Activated T-cell treated with anti-CD3 and anti-CD28 coated beads, Interleukin-2, amount 50 U/mL, for 24 hours (primary cell): ENCODE results near the gene TEK.

Source experiments
- DNase-seq: peaks from one replicate; pipeline ENCODE4 v3.0.0-alpha.2; 2020
- H3K27ac Mint-ChIP-seq: 2 replicates; pipeline ENCODE4 v1.8.0; 2020; ENCODE audit warnings: mild to moderate bottlenecking, mixed read lengths
- H3K27me3 Mint-ChIP-seq: 2 replicates; pipeline ENCODE4 v1.8.0; 2020; ENCODE audit warnings: mixed read lengths
- H3K36me3 Mint-ChIP-seq: 2 replicates; pipeline ENCODE4 v1.8.0; 2020; ENCODE audit warnings: low read depth, mixed read lengths
- H3K4me1 Mint-ChIP-seq: 2 replicates; pipeline ENCODE4 v1.8.0; 2020; ENCODE audit warnings: low read depth, mixed read lengths
- H3K4me3 Mint-ChIP-seq: 2 replicates; pipeline ENCODE4 v1.8.0; 2020; ENCODE audit warnings: mild to moderate bottlenecking, moderate library complexity, mixed read lengths
- H3K9me3 Mint-ChIP-seq: 2 replicates; pipeline ENCODE4 v1.8.0; 2020; ENCODE audit warnings: mixed read lengths

Gene TEK

DNA sequence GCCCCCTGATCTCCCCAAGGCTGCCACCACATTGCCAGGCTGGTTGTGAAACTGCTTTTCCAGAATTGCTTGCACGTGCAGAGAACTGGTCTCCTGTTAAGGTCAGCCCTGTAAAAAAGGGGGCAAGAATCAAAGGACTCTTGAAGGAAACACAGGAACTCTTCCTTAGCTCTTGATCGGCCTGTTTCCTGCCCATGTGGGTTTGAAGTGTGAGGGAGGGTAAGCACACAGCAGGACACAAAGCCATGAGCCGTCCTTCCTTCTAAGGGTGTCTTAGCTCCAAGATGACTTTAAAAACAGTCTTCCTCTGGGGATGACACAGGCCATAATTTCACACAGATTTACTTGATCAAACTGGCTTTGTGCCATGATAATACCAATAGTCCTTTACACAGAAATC lies 36.1 kb downstream of the TEK start:
- no peak for DNase-seq
- H3K4me1 Mint-ChIP-seq: no peaks in the 10 kb centered on the region
- H3K36me3 Mint-ChIP-seq: no peaks in the 10 kb centered on the region
- no peaks in the 10 kb centered on the region for H3K27me3 Mint-ChIP-seq
- H3K27ac Mint-ChIP-seq: no peak overlapping the region
- H3K9me3 Mint-ChIP-seq: no peaks in the 10 kb centered on the region
- H3K4me3 Mint-ChIP-seq: no peak overlapping the region

DNA sequence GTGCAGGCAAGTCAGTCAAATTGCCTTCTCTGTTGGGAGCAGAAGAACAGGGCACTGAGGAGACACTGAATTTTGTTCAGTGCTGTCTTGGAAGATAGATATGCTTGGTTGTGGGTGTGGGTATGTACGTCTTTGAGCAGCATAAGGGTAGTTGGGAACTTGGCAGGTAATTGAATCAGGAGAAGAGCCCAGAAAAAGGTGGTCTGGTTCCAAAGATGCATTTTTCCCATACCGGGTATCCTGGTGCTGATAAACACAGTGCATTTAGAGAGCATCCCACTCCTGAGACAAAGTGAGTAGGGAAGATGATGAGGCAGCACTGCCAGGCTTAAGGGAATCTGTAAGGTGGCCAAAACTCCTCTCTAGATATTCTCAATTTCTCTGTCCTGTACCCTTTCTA lies 40.6 kb downstream of the TEK start:
- Mint-ChIP-seq H3K9me3 (no peaks in the 10 kb centered on the region), H3K36me3 (no peaks in the 10 kb centered on the region), H3K27me3 (no peaks in the 10 kb centered on the region), H3K4me1 (no peaks in the 10 kb centered on the region), H3K27ac (no peak overlapping the region), H3K4me3 (no peak overlapping the region)
- no peak for DNase-seq

- Mint-ChIP-seq H3K36me3 (no peaks in the 10 kb centered on the region), H3K9me3 (no peaks in the 10 kb centered on the region)
Observed at GRCh38 chr9:27150746-27151406, 41.9 kb downstream of the TEK start.

DNA sequence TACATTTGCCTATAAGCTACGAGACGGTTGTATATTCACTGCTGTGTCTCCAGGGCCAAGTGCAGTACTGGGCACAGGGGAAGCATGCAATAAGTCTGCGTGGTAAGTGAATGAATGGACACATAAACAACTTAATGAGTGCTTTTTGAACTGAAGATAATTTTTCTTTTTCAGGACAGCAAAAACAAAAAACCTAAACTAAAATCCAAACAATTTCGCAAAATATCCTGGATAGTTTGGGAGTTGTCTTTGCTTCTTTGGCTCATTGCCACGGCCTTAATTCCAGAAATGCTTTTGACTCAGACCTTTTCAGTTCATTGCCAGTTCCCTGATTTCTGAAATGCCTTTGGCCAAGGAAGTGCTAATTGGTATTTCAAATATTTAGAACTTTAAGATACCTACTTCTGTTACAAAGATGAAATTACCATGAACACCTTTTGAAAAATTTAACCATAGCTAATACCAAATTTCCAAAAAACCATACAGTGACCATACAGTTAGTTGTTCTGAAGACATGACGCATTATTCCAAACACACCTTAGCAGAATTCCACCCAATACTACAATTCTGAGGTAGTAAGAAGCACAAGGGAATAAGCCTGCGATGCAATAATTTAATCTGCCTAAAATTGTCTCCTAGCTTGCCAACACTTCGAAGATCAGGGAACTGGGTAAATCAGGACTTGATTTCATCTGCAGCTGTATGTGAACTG lies 42.8 kb downstream of the TEK start:
- Mint-ChIP-seq H3K27me3 (no peaks in the 10 kb centered on the region), H3K4me3 (no peak overlapping the region), H3K4me1 (no peaks in the 10 kb centered on the region), H3K27ac (no peak overlapping the region), H3K9me3 (no peaks in the 10 kb centered on the region), H3K36me3 (no peaks in the 10 kb centered on the region)
- DNase-seq: no peak

More at GRCh38 chr9:27150746-27151406, 41.9 kb downstream of the TEK start:
- no peak for DNase-seq
- H3K27me3 Mint-ChIP-seq: no peaks in the 10 kb centered on the region
- H3K4me1 Mint-ChIP-seq: no peaks in the 10 kb centered on the region
- no peak overlapping the region for H3K27ac Mint-ChIP-seq
- H3K4me3 Mint-ChIP-seq: no peak overlapping the region

DNA sequence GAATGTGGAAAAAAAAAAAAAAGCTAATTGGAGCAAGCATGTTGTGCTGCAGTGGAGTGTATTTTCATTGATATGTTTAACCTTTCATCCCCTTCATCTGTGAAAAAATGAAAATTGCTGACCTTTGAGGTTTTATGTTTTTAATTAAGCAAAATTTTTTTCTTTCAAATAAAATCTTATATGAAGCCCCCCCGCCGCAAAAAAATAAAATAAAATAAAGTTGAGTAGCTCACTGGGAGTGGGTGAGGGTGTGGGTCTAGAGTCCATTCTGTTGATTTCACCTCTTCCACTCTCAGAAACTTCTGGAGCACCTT lies 43.3 kb downstream of the TEK start:
- H3K4me1 Mint-ChIP-seq: no peaks in the 10 kb centered on the region
- no peak for DNase-seq
- no peaks in the 10 kb centered on the region for H3K27me3 Mint-ChIP-seq
- H3K4me3 Mint-ChIP-seq: no peak overlapping the region
- H3K36me3 Mint-ChIP-seq: no peaks in the 10 kb centered on the region
- no peaks in the 10 kb centered on the region for H3K9me3 Mint-ChIP-seq
- H3K27ac Mint-ChIP-seq: no peak overlapping the region

- DNase-seq: no peak
Observed at GRCh38 chr9:27154908-27155307, 45.9 kb downstream of the TEK start.

GRCh38 chr9:27157097-27157496 lies 48.1 kb downstream of the TEK start:
- Mint-ChIP-seq H3K27me3 (no peaks in the 10 kb centered on the region), H3K9me3 (no peaks in the 10 kb centered on the region), H3K27ac (no peak overlapping the region), H3K36me3 (no peaks in the 10 kb centered on the region), H3K4me3 (no peak overlapping the region), H3K4me1 (no peaks in the 10 kb centered on the region)
- DNase-seq: no peak

More at GRCh38 chr9:27154908-27155307, 45.9 kb downstream of the TEK start:
- no peak overlapping the region for H3K4me3 Mint-ChIP-seq
- no peaks in the 10 kb centered on the region for H3K4me1 Mint-ChIP-seq
- H3K27ac Mint-ChIP-seq: no peak overlapping the region
- H3K9me3 Mint-ChIP-seq: no peaks in the 10 kb centered on the region
- H3K36me3 Mint-ChIP-seq: no peaks in the 10 kb centered on the region
- no peaks in the 10 kb centered on the region for H3K27me3 Mint-ChIP-seq

DNA sequence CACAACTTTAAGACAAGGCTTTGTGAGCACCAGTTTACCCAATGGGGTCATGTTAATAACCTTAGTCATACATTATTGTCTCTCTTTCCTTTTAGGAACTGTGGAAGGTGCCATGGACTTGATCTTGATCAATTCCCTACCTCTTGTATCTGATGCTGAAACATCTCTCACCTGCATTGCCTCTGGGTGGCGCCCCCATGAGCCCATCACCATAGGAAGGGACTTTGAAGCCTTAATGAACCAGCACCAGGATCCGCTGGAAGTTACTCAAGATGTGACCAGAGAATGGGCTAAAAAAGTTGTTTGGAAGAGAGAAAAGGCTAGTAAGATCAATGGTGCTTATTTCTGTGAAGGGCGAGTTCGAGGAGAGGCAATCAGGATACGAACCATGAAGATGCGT lies 48.7 kb downstream of the TEK start:
- Mint-ChIP-seq H3K27me3 (no peaks in the 10 kb centered on the region), H3K27ac (no peak overlapping the region), H3K4me3 (no peak overlapping the region), H3K4me1 (no peaks in the 10 kb centered on the region), H3K36me3 (no peaks in the 10 kb centered on the region), H3K9me3 (no peaks in the 10 kb centered on the region)
- no peak for DNase-seq

DNA sequence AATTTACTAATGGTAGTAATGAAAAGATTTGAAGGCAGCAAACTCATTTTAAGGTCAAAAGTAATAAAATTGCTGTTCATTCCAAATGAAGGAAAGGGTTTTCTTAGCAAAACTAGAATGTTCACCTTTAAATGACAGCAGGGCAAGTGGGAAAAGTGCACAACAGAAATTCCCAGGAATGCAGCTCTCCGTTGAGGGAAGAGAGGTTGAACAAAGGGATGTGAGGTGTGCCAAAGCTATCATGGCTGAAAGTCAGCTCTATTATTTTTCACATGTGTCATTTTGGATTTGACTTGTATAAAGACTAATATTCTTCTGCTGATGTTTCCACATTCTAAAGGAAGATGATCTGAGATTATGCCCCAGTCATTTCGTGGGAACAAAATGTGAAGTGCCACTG lies 51.6 kb downstream of the TEK start:
- Mint-ChIP-seq H3K36me3 (no peaks in the 10 kb centered on the region), H3K27ac (no peak overlapping the region), H3K4me3 (no peak overlapping the region), H3K27me3 (no peaks in the 10 kb centered on the region), H3K4me1 (no peaks in the 10 kb centered on the region), H3K9me3 (no peaks in the 10 kb centered on the region)
- DNase-seq: no peak

GRCh38 chr9:27162045-27162444 lies 53.0 kb downstream of the TEK start:
- DNase-seq: no peak

GRCh38 chr9:27165068-27165467 lies 56.0 kb downstream of the TEK start:
- Mint-ChIP-seq H3K27ac (no peak overlapping the region), H3K9me3 (peaks cover 4% of the 10 kb centered on the region), H3K36me3 (no peaks in the 10 kb centered on the region), H3K4me1 (no peaks in the 10 kb centered on the region), H3K4me3 (no peak overlapping the region), H3K27me3 (no peaks in the 10 kb centered on the region)
- no peak for DNase-seq

More at GRCh38 chr9:27162045-27162444, 53.0 kb downstream of the TEK start:
- Mint-ChIP-seq H3K4me1 (no peaks in the 10 kb centered on the region), H3K9me3 (no peaks in the 10 kb centered on the region), H3K27me3 (no peaks in the 10 kb centered on the region), H3K36me3 (no peaks in the 10 kb centered on the region), H3K27ac (no peak overlapping the region), H3K4me3 (no peak overlapping the region)

DNA sequence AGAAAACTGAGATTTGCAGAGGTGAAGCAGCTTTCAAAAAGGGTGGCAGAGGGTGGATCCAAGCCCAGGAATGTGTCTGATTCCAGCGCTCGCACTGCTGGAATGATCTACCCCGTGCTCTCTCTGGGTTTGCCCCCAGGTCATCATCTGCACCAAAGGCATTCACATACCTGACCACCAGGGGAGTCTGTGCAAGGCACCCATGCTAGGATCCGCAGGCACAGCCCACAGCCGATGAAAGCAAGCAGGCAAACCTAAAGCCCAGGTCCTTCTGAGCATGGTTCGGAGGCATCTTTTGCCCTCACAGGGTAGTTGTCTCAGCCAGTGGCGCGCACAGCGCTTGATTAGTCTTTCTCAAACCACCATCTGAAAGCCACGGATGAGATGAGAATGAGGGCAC lies 56.6 kb downstream of the TEK start:
- Mint-ChIP-seq H3K36me3 (no peaks in the 10 kb centered on the region), H3K27me3 (no peaks in the 10 kb centered on the region)

DNA sequence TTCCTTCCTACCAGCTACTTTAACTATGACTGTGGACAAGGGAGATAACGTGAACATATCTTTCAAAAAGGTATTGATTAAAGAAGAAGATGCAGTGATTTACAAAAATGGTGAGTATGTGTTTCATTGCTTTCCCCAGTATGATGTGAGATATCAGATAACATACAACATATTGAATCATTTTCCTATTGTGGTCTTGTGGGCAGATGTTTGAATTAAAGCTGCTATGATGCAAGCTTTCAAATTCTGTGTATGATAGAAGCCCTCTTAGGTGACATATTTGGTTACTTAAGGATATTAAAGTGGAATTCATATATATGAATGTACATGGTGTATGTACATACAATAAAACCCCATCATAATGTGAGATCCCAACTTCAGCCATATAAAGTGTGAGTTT lies 59.5 kb downstream of the TEK start:
- DNase-seq: no peak
- Mint-ChIP-seq H3K27ac (no peak overlapping the region), H3K4me1 (no peaks in the 10 kb centered on the region), H3K4me3 (no peak overlapping the region), H3K9me3 (peaks cover 7% of the 10 kb centered on the region), H3K36me3 (no peaks in the 10 kb centered on the region), H3K27me3 (peaks cover 3% of the 10 kb centered on the region)

More for the DNA sequence above, 56.6 kb downstream of the TEK start:
- Mint-ChIP-seq H3K27ac (no peak overlapping the region), H3K4me1 (no peaks in the 10 kb centered on the region), H3K4me3 (no peak overlapping the region), H3K9me3 (peaks cover 6% of the 10 kb centered on the region)
- no peak for DNase-seq

DNA sequence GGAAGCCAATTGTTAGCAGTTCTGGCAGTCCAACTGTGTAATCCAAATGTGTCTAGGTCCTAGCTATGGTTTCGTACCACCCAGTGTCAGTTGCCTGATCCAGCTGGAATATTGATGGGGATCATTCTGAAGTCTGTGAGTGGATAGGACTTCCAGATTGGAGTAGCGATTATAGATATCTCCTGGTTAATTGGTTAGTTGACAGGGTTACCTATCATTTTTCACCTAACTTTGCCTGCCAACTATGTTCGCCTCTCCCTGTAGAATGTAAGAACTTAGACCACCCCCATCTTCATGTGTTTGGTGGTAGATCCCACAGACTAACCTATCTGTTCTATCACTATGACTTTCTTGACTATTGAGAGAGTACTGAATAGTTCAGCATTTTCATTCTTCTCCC lies 59.9 kb downstream of the TEK start:
- Mint-ChIP-seq H3K36me3 (no peaks in the 10 kb centered on the region), H3K4me3 (no peak overlapping the region), H3K27ac (no peak overlapping the region), H3K27me3 (peaks cover 3% of the 10 kb centered on the region), H3K9me3 (peaks cover 7% of the 10 kb centered on the region), H3K4me1 (no peaks in the 10 kb centered on the region)
- no peak for DNase-seq

GRCh38 chr9:27176971-27177370 lies 67.9 kb downstream of the TEK start:
- H3K4me1 Mint-ChIP-seq: no peaks in the 10 kb centered on the region
- no peak overlapping the region for H3K4me3 Mint-ChIP-seq
- H3K27ac Mint-ChIP-seq: no peak overlapping the region
- H3K36me3 Mint-ChIP-seq: no peaks in the 10 kb centered on the region
- DNase-seq: no peak
- peaks cover 13% of the 10 kb centered on the region for H3K9me3 Mint-ChIP-seq
- H3K27me3 Mint-ChIP-seq: peaks cover 3% of the 10 kb centered on the region
